Measurements from ENCODE around the gene PALLD. TPM values are rescaled to one million over a fixed set of nuclear protein-coding genes. Genes with fewer than 3 reads are reported as not detected.

Gene PALLD
- total and polyA plus RNA-seq, 2 donors (not counting 3 experiments of a cell fraction or from before 2014, with no cell fraction given): 13.4 to 48.2 TPM

DNA sequence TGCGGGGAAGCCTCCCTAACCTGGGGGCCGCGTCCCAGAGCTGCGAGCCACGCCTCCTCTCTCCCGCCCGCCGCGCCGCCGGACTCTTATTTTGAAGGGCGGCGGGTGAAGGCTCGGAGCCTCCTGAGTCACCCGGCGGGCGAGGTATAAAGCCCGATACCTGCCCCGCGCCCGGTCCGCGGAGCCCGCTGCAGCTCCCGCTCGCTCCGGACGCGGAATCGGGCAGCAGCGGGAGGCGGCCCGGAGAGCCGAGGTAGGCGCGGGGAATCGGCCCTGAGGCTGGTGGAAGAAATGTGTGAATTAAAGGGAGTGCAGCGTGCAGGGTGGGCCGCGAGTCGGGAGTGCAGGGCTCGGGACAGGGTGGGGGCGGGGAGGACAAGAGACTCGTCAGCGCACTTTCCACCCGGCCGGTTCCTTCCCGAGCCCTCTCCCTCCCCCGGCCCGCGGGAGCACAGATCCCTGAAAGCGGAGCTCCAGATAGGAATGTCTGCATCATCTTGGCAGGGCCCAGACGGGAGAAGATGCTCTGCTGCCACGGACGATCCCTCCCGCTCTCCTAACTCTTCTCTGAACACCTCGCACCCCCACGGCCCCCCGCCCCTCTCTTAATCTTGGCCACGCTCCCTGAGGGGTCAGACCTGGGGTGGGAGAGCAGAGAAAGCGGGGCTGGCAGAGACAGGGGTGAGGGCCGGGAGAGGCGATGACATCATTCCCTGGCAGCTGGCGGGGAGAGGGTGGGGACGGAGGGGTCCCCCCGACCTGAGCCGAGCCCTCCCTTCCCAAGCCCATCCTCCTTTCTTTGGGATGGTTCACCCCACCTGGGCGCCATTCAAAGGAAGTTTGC lies 335.3 kb downstream of the PALLD start:
- peaks cover 17% of the 10 kb centered on the region for H3K4me1 ChIP-seq (ENCODE audit: control insufficient read depth, extremely low read depth, insufficient read depth, low read length)
- H4K20me1 ChIP-seq (replicated peaks; ENCODE audit: control insufficient read depth, extremely low read depth, insufficient read depth, low read length): no peaks in the 10 kb centered on the region
- H3K9me1 ChIP-seq (replicated peaks; ENCODE audit: control insufficient read depth, extremely low read depth, insufficient read depth, low read length): no peaks in the 10 kb centered on the region
- peak overlapping the region; percentile 96 for H3K4me2 ChIP-seq (ENCODE audit: insufficient read depth, low read length)
- dilution Hi-C loops (cut with MboI; ENCODE audit: extremely low pct_ligation_motif_present, low sequenced_read_pairs): no loop called here
- BruUV-seq (replicated peaks): no TSS peak
- FAIRE-seq (peak; percentile 83), DNase-seq (ENCODE audit: low read depth, low spot score) (peak; percentile 78)
- intact Hi-C loops (cut with micrococcal nuclease): loop anchor here (1.0 to 2.0 kb wide), 5 partner anchors 15 to 201 kb away; no protein-coding TSS in a partner anchor
- H3K27ac ChIP-seq (ENCODE audit: insufficient read depth, low read depth, low read length): peak overlapping the region; percentile 73
- ChIA-PET POLR2A (interaction anchor here (0.6 to 3.5 kb wide), 10 partner anchors 10 to 720 kb away, joined by 3 to 50 read pairs (median 6); no protein-coding TSS in a partner anchor), CTCF (interaction anchor here (0.6 to 4.6 kb wide), 13 partner anchors 11 to 648 kb away, joined by 3 to 22 read pairs (median 4); no protein-coding TSS in a partner anchor)
- H3K9me3 ChIP-seq (replicated peaks; ENCODE audit: control insufficient read depth, insufficient read depth, low read length): no peaks in the 10 kb centered on the region
- peak overlapping the region; percentile 99 for H2AFZ ChIP-seq (ENCODE audit: low read depth, low read length)
- no peak for TF ChIP-seq GATA2 (IDR thresholded peaks at IDR 0.05; ENCODE audit: insufficient read depth, insufficient read length, low read depth, low read length)
- peak; percentile 81 for TF ChIP-seq FOS (IDR thresholded peaks at IDR 0.05; ENCODE audit: borderline replicate concordance, insufficient read depth, low read length)
- no peak for TF ChIP-seq CTCF (IDR thresholded peaks at IDR 0.05; ENCODE audit: extremely low read depth in 1 of 2, insufficient read depth in 1 of 2, low read depth in 1 of 2, low read length in 2 of 2)
- TF ChIP-seq, protein P1, sequence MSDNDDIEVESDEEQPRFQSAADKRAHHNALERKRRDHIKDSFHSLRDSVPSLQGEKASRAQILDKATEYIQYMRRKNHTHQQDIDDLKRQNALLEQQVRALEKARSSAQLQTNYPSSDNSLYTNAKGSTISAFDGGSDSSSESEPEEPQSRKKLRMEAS (IDR thresholded peaks at IDR 0.05; ENCODE audit: insufficient read depth, insufficient read length): no peak
- no peak for TF ChIP-seq JUN (IDR thresholded peaks at IDR 0.05; ENCODE audit: borderline replicate concordance, insufficient read depth, insufficient read length, low read depth)
- peak; percentile 89 for TF ChIP-seq POLR2AphosphoS5 (IDR thresholded peaks at IDR 0.05; ENCODE audit: insufficient read depth, low read depth, low read length)
- peak; percentile 94 for TF ChIP-seq POLR2A (IDR thresholded peaks at IDR 0.05; ENCODE audit: low read depth, low read length)
- no peak for TF ChIP-seq EZH2 (IDR thresholded peaks at IDR 0.05; ENCODE audit: borderline replicate concordance, low read depth, low read length, severe bottlenecking)
- H3K27me3 ChIP-seq (ENCODE audit: control insufficient read depth in 2 of 2, insufficient read depth in 2 of 2, low read length in 2 of 2): no peaks in the 10 kb centered on the region
- peak overlapping the region; percentile 92 for H3K9ac ChIP-seq (replicated peaks; ENCODE audit: extremely low read depth, insufficient read depth, low read length)
- H3K79me2 ChIP-seq (ENCODE audit: control insufficient read depth, insufficient read depth, low read length): peaks cover 15% of the 10 kb centered on the region
- no peaks in the 10 kb centered on the region for H3K36me3 ChIP-seq (ENCODE audit: control insufficient read depth in 2 of 2, extremely low read depth in 1 of 2, insufficient read depth in 2 of 2, low read length in 2 of 2)
- peak overlapping the region; percentile 72 to 88 (median 81) for H3K4me3 ChIP-seq (replicated peaks in 1 of 3; ENCODE audit: insufficient read depth in 1 of 3, low read depth in 1 of 3, low read length in 3 of 3)

All from endothelial cell of umbilical vein (primary cell).